ENCODE results near the gene RBM33.

The RBM33 gene

GRCh38 chr7:155807789-155808548 lies 163.5 kb downstream of the RBM33 start:
- Histone ChIP-seq H4K8ac (ENCODE audit: low read length) (no peak overlapping the region), H3K4me2 (ENCODE audit: low read length, poor library complexity, severe bottlenecking) (peak overlapping the region; percentile 91)

DNA sequence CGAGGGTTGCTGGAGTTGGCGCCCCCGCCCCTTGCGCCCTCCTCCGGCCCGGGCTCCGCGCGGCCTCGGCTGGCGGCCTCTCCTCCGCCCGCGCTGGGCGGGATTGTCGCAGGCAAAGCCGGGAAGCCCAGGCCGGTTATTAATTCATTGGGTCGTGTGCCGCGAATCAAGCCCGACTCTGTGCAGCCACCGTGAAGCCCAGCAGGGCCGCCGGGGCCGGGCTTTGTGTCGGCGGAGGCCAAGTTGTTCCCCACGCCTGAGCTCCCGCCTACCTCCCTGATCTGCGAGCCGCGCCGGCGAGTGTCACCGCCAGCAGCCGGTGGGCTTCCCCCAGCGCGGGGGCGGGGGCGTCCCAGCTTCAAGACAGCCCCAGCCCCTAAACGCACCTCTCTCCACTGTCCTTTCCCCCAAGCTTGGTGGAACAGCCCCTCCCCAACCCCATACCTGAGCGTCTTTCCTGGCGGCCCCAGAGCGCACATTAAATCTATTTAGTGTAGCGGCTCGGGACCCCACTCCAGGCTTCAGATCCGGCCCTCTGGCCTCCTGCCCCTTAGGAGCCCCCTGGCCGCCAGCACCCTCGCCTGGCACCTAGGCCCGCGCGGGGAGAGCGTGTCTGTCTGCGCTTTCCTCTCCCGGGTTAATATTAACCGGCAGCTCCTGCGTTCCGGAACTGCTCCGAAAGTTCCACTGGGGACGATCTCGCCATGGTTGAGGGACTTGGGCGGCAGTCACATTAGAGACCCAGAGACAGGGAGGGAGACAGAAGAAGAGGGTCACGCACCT lies 164.3 kb downstream of the RBM33 start:
- Histone ChIP-seq H2BK5ac (ENCODE audit: low read depth, low read length, poor library complexity, severe bottlenecking) (peak overlapping the region; percentile 14), H2BK120ac (ENCODE audit: low read depth, low read length) (no peak overlapping the region), H3K9me3 (ENCODE audit: control insufficient read depth, low read length) (no peaks in the 10 kb centered on the region), H4K91ac (ENCODE audit: low read length) (no peak overlapping the region), H3K14ac (ENCODE audit: low read length in 2 of 2) (no peak overlapping the region), H3K18ac (ENCODE audit: low read depth in 1 of 2, low read length in 2 of 2) (no peak overlapping the region), H2AFZ (ENCODE audit: low read depth, low read length) (no peak overlapping the region), H3K27me3 (ENCODE audit: control insufficient read depth in 1 of 2, insufficient read depth in 1 of 2, low read length in 2 of 2) (peaks cover 60 to 91% of the 10 kb centered on the region in 2 experiments), H3K4me3 (ENCODE audit: insufficient read depth in 1 of 2, low read depth in 1 of 2, low read length in 2 of 2) (peak overlapping the region in 1 of 2 experiments; percentile 49), H3K27ac (ENCODE audit: low read length, poor library complexity, severe bottlenecking) (no peak overlapping the region), H2AK5ac (ENCODE audit: low read length, severe bottlenecking) (no peak overlapping the region), H2BK12ac (ENCODE audit: low read length in 2 of 2) (no peak overlapping the region), H3K23ac (ENCODE audit: low read length in 2 of 2) (no peak overlapping the region), H3K4me1 (ENCODE audit: control insufficient read depth, insufficient read depth, low read depth, low read length) (peaks cover 64% of the 10 kb centered on the region), H3K4ac (ENCODE audit: low read depth in 1 of 2, low read length in 2 of 2) (no peak overlapping the region), H3K9ac (ENCODE audit: low read length) (no peak overlapping the region), H3K79me1 (replicated peaks; ENCODE audit: low read length, poor library complexity, severe bottlenecking) (no peaks in the 10 kb centered on the region), H3K4me2 (ENCODE audit: low read length, poor library complexity, severe bottlenecking) (peak overlapping the region; percentile 91), H2BK15ac (ENCODE audit: low read depth, poor library complexity, severe bottlenecking) (no peak overlapping the region), H4K8ac (ENCODE audit: low read length) (no peak overlapping the region), H3K36me3 (ENCODE audit: control insufficient read depth in 1 of 2, insufficient read depth in 2 of 2, low read depth in 1 of 2, low read length in 2 of 2) (no peaks in the 10 kb centered on the region)
- no peak for DNase-seq
- WGBS, result 2% methylated on average over 63 of the region's 64 CpGs

More at GRCh38 chr7:155807789-155808548, 163.5 kb downstream of the RBM33 start:
- Histone ChIP-seq H2BK120ac (ENCODE audit: low read depth, low read length) (no peak overlapping the region), H2AK5ac (ENCODE audit: low read length, severe bottlenecking) (no peak overlapping the region), H3K4me1 (ENCODE audit: control insufficient read depth, insufficient read depth, low read depth, low read length) (peaks cover 71% of the 10 kb centered on the region), H3K14ac (ENCODE audit: low read length in 2 of 2) (no peak overlapping the region), H3K4ac (ENCODE audit: low read depth in 1 of 2, low read length in 2 of 2) (no peak overlapping the region), H3K27ac (ENCODE audit: low read length, poor library complexity, severe bottlenecking) (no peak overlapping the region), H2BK12ac (ENCODE audit: low read length in 2 of 2) (no peak overlapping the region), H4K91ac (ENCODE audit: low read length) (no peak overlapping the region), H3K36me3 (ENCODE audit: control insufficient read depth in 1 of 2, insufficient read depth in 2 of 2, low read depth in 1 of 2, low read length in 2 of 2) (no peaks in the 10 kb centered on the region), H2BK5ac (ENCODE audit: low read depth, low read length, poor library complexity, severe bottlenecking) (peak overlapping the region; percentile 14), H3K9me3 (ENCODE audit: control insufficient read depth, low read length) (no peaks in the 10 kb centered on the region), H2AFZ (ENCODE audit: low read depth, low read length) (no peak overlapping the region), H3K23ac (ENCODE audit: low read length in 2 of 2) (no peak overlapping the region), H3K4me3 (ENCODE audit: insufficient read depth in 1 of 2, low read depth in 1 of 2, low read length in 2 of 2) (peak overlapping the region in 1 of 2 experiments; percentile 49), H3K79me1 (replicated peaks; ENCODE audit: low read length, poor library complexity, severe bottlenecking) (no peaks in the 10 kb centered on the region), H3K9ac (ENCODE audit: low read length) (no peak overlapping the region), H2BK15ac (ENCODE audit: low read depth, poor library complexity, severe bottlenecking) (no peak overlapping the region), H3K18ac (ENCODE audit: low read depth in 1 of 2, low read length in 2 of 2) (no peak overlapping the region), H3K27me3 (ENCODE audit: control insufficient read depth in 1 of 2, insufficient read depth in 1 of 2, low read length in 2 of 2) (peaks cover 56 to 91% of the 10 kb centered on the region in 2 experiments)
- 7% methylated on average over 31 of the region's 33 CpGs for WGBS
- DNase-seq, result no peak

DNA sequence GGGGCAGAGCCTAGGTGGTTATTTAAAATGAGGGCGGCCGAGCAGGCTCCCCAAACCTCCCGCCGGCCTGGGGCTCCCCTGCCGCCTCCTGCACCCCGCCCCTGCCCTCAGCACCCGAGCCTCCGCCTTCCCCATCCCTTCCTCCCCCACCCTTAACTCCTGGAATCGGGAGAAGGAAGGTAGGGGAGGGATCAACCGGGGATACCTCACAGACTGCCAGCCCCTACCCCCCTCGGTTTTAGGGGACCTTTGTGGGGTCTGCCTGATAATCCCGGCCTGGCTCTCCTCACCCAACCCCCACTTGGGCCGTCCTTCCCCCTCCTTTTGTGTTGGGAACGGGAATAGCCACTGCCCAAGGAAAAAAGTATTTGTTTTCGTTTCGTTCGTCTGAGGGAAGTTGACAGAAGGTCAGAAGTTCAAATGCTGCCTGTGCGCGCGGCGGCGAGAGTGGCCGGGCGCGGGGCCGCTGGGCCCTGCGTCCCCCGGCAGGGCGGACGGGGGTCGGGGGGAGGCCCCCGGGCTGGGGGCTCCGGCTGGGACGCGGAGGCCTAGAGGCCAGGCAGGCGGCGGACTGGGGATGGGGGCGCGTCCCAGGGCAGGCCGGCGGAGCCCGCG lies 165.0 kb downstream of the RBM33 start:
- Histone ChIP-seq H2BK120ac (ENCODE audit: low read depth, low read length) (no peak overlapping the region), H3K4me1 (ENCODE audit: control insufficient read depth, insufficient read depth, low read depth, low read length) (peaks cover 66% of the 10 kb centered on the region), H3K4me3 (ENCODE audit: insufficient read depth in 1 of 2, low read depth in 1 of 2, low read length in 2 of 2) (peak overlapping the region in 1 of 2 experiments; percentile 49), H3K4ac (ENCODE audit: low read depth in 1 of 2, low read length in 2 of 2) (no peak overlapping the region), H2AK5ac (ENCODE audit: low read length, severe bottlenecking) (no peak overlapping the region), H3K9me3 (ENCODE audit: control insufficient read depth, low read length) (no peaks in the 10 kb centered on the region), H3K36me3 (ENCODE audit: control insufficient read depth in 1 of 2, insufficient read depth in 2 of 2, low read depth in 1 of 2, low read length in 2 of 2) (no peaks in the 10 kb centered on the region), H2BK12ac (ENCODE audit: low read length in 2 of 2) (no peak overlapping the region), H2BK5ac (ENCODE audit: low read depth, low read length, poor library complexity, severe bottlenecking) (no peak overlapping the region), H3K23ac (ENCODE audit: low read length in 2 of 2) (no peak overlapping the region), H4K91ac (ENCODE audit: low read length) (no peak overlapping the region), H2BK15ac (ENCODE audit: low read depth, poor library complexity, severe bottlenecking) (no peak overlapping the region), H4K8ac (ENCODE audit: low read length) (no peak overlapping the region), H3K18ac (ENCODE audit: low read depth in 1 of 2, low read length in 2 of 2) (no peak overlapping the region), H3K79me1 (replicated peaks; ENCODE audit: low read length, poor library complexity, severe bottlenecking) (no peaks in the 10 kb centered on the region), H3K14ac (ENCODE audit: low read length in 2 of 2) (no peak overlapping the region), H2AFZ (ENCODE audit: low read depth, low read length) (no peak overlapping the region), H3K27ac (ENCODE audit: low read length, poor library complexity, severe bottlenecking) (no peak overlapping the region), H3K27me3 (ENCODE audit: control insufficient read depth in 1 of 2, insufficient read depth in 1 of 2, low read length in 2 of 2) (peaks cover 66 to 91% of the 10 kb centered on the region in 2 experiments), H3K4me2 (ENCODE audit: low read length, poor library complexity, severe bottlenecking) (peak overlapping the region; percentile 91), H3K9ac (ENCODE audit: low read length) (no peak overlapping the region)
- DNase-seq, result no peak
- WGBS, result 3% methylated on average over 23 of the region's 43 CpGs
